ENCODE results near the gene EML4. TPM values are rescaled to one million over a fixed set of nuclear protein-coding genes. Genes with fewer than 3 reads are reported as not detected.
A peak's percentile ranks its signal among the peaks of the same experiment; 100 is the strongest.

EML4 gene
- total and polyA plus RNA-seq, 2 of the 13 experiments (the other 11 are each of a cell fraction or from before 2014, with no cell fraction given): 243 to 476 TPM

DNA sequence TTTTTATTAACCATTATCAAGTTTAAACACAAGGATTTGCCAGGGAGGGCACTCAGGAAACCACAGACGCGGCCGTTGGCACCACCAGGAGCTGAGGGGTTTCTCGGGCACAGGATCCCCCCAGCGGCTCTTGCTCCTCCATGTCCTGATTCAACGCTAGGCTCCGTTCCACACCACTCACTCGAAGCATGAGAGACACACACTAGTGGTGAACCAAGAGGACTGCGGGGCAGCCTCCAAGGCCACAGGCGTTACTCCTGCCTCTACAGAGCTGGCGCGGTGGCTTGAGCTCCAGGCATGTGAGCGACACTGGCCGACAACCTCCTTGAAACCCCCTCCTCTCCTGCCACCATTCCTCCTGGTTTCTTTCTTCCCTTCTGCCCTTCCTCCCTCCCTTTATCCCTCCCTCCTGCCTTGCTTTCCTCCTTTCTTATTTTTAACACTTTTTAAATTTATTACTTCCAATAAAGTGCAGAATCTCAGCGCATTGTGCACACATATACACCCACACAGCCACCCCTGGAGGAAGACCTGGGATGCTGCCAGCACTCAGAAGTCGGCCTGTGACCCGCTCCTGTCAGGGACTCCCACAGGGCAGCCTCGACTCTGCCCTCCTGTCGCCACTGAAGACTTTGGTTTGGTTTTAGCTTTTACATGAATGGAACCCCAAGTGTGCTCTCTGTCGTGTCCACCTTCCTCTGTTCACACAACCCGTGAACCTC, 170.2 kb downstream of the EML4 start (continued):
- TF ChIP-seq, protein P1, sequence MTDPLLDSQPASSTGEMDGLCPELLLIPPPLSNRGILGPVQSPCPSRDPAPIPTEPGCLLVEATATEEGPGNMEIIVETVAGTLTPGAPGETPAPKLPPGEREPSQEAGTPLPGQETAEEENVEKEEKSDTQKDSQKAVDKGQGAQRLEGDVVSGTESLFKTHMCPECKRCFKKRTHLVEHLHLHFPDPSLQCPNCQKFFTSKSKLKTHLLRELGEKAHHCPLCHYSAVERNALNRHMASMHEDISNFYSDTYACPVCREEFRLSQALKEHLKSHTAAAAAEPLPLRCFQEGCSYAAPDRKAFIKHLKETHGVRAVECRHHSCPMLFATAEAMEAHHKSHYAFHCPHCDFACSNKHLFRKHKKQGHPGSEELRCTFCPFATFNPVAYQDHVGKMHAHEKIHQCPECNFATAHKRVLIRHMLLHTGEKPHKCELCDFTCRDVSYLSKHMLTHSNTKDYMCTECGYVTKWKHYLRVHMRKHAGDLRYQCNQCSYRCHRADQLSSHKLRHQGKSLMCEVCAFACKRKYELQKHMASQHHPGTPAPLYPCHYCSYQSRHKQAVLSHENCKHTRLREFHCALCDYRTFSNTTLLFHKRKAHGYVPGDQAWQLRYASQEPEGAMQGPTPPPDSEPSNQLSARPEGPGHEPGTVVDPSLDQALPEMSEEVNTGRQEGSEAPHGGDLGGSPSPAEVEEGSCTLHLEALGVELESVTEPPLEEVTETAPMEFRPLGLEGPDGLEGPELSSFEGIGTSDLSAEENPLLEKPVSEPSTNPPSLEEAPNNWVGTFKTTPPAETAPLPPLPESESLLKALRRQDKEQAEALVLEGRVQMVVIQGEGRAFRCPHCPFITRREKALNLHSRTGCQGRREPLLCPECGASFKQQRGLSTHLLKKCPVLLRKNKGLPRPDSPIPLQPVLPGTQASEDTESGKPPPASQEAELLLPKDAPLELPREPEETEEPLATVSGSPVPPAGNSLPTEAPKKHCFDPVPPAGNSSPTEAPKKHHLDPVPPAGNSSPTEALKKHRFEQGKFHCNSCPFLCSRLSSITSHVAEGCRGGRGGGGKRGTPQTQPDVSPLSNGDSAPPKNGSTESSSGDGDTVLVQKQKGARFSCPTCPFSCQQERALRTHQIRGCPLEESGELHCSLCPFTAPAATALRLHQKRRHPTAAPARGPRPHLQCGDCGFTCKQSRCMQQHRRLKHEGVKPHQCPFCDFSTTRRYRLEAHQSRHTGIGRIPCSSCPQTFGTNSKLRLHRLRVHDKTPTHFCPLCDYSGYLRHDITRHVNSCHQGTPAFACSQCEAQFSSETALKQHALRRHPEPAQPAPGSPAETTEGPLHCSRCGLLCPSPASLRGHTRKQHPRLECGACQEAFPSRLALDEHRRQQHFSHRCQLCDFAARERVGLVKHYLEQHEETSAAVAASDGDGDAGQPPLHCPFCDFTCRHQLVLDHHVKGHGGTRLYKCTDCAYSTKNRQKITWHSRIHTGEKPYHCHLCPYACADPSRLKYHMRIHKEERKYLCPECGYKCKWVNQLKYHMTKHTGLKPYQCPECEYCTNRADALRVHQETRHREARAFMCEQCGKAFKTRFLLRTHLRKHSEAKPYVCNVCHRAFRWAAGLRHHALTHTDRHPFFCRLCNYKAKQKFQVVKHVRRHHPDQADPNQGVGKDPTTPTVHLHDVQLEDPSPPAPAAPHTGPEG (CRISPR knock-in tag; IDR thresholded peaks at IDR 0.05): 0 out of 2 replicates have a peak, but pooled peaks have one; percentile 12
- TF ChIP-seq, protein P2, sequence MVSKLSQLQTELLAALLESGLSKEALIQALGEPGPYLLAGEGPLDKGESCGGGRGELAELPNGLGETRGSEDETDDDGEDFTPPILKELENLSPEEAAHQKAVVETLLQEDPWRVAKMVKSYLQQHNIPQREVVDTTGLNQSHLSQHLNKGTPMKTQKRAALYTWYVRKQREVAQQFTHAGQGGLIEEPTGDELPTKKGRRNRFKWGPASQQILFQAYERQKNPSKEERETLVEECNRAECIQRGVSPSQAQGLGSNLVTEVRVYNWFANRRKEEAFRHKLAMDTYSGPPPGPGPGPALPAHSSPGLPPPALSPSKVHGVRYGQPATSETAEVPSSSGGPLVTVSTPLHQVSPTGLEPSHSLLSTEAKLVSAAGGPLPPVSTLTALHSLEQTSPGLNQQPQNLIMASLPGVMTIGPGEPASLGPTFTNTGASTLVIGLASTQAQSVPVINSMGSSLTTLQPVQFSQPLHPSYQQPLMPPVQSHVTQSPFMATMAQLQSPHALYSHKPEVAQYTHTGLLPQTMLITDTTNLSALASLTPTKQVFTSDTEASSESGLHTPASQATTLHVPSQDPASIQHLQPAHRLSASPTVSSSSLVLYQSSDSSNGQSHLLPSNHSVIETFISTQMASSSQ (IDR thresholded peaks at IDR 0.05; ENCODE audit: low read depth): no peak
- TF ChIP-seq, protein P2 (CRISPR knock-in tag; IDR thresholded peaks at IDR 0.05; ENCODE audit: borderline replicate concordance): no peak
- TF ChIP-seq POLR2G (IDR thresholded peaks at IDR 0.05; ENCODE audit: low read depth, low read length): peak; percentile 23; the same call in 1 of the 2 replicates
- TF ChIP-seq AGO2 (optimal IDR thresholded peaks at IDR 0.05; ENCODE audit: low read depth, low read length): peak; percentile 99
- TF ChIP-seq, protein P3, sequence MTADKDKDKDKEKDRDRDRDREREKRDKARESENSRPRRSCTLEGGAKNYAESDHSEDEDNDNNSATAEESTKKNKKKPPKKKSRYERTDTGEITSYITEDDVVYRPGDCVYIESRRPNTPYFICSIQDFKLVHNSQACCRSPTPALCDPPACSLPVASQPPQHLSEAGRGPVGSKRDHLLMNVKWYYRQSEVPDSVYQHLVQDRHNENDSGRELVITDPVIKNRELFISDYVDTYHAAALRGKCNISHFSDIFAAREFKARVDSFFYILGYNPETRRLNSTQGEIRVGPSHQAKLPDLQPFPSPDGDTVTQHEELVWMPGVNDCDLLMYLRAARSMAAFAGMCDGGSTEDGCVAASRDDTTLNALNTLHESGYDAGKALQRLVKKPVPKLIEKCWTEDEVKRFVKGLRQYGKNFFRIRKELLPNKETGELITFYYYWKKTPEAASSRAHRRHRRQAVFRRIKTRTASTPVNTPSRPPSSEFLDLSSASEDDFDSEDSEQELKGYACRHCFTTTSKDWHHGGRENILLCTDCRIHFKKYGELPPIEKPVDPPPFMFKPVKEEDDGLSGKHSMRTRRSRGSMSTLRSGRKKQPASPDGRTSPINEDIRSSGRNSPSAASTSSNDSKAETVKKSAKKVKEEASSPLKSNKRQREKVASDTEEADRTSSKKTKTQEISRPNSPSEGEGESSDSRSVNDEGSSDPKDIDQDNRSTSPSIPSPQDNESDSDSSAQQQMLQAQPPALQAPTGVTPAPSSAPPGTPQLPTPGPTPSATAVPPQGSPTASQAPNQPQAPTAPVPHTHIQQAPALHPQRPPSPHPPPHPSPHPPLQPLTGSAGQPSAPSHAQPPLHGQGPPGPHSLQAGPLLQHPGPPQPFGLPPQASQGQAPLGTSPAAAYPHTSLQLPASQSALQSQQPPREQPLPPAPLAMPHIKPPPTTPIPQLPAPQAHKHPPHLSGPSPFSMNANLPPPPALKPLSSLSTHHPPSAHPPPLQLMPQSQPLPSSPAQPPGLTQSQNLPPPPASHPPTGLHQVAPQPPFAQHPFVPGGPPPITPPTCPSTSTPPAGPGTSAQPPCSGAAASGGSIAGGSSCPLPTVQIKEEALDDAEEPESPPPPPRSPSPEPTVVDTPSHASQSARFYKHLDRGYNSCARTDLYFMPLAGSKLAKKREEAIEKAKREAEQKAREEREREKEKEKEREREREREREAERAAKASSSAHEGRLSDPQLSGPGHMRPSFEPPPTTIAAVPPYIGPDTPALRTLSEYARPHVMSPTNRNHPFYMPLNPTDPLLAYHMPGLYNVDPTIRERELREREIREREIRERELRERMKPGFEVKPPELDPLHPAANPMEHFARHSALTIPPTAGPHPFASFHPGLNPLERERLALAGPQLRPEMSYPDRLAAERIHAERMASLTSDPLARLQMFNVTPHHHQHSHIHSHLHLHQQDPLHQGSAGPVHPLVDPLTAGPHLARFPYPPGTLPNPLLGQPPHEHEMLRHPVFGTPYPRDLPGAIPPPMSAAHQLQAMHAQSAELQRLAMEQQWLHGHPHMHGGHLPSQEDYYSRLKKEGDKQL (CRISPR knock-in tag; IDR thresholded peaks at IDR 0.05; ENCODE audit: low read depth): no peak
- peak; percentile 94 for TF ChIP-seq ZBTB38 (CRISPR knock-in tag; IDR thresholded peaks at IDR 0.05)
- TF ChIP-seq PRPF4 (IDR thresholded peaks at IDR 0.05; ENCODE audit: low read depth, low read length, poor library complexity, severe bottlenecking): peak; percentile 22
- TF ChIP-seq SRSF9 (IDR thresholded peaks at IDR 0.05; ENCODE audit: borderline replicate concordance, insufficient read depth, low read depth, low read length, poor library complexity, severe bottlenecking): no peak
- TF ChIP-seq ATF7 (IDR thresholded peaks at IDR 0.05): no peak
- TF ChIP-seq ATF7 (CRISPR knock-in tag; IDR thresholded peaks at IDR 0.05): peak; percentile 61; the same call in 1 of the 2 replicates

Measured in HepG2 (cell line).